DOHH2 (cell line): Measurements from ENCODE around the gene RPL10.

Source experiments
- H3F3A ChIP-seq: fragments of 200-600 bp; sonication (generic), shearing (Covaris generic); 2 replicates; pipeline ENCODE4 v1.6.0; 2016; ENCODE audit warnings: antibody characterized with exemption, mild to moderate bottlenecking; ENCODE audit not compliant: control insufficient read depth, insufficient read depth
- H3K27ac ChIP-seq: fragments of 200-600 bp; sonication (generic); 2 replicates; pipeline ENCODE4 v1.5.1; 2014; ENCODE audit warnings: low read depth, mild to moderate bottlenecking, low read length, moderate library complexity
- H3K27me3 ChIP-seq: fragments of 200-600 bp; sonication (generic); 2 replicates; pipeline ENCODE4 v1.6.1; 2014; ENCODE audit warnings: mild to moderate bottlenecking, low read length, mixed read lengths; ENCODE audit not compliant: control insufficient read depth
- H3K36me3 ChIP-seq: fragments of 200-600 bp; sonication (generic); 2 replicates; pipeline ENCODE4 v1.6.1; 2014; ENCODE audit warnings: mild to moderate bottlenecking, low read length, moderate library complexity, mixed read lengths; ENCODE audit not compliant: control insufficient read depth
- H3K4me1 ChIP-seq: fragments of 200-600 bp; sonication (generic); 2 replicates; pipeline ENCODE4 v1.6.1; 2014; ENCODE audit warnings: mild to moderate bottlenecking, low read length, mixed read lengths; ENCODE audit not compliant: control insufficient read depth
- H3K4me2 ChIP-seq: fragments of 200-600 bp; sonication (generic); 2 replicates; pipeline ENCODE4 v1.6.0; 2014; ENCODE audit warnings: mild to moderate bottlenecking, low read length, moderate library complexity
- H3K4me3 ChIP-seq: fragments of 200-600 bp; sonication (generic); 2 replicates; pipeline ENCODE4 v1.5.1; 2014; ENCODE audit warnings: mild to moderate bottlenecking, low read length, mixed read lengths
- H3K79me2 ChIP-seq: fragments of 200-600 bp; sonication (generic); 2 replicates; pipeline ENCODE4 v1.6.1; 2014; ENCODE audit warnings: mild to moderate bottlenecking, low read length, mixed read lengths; ENCODE audit not compliant: control insufficient read depth
- H3K9me2 ChIP-seq: fragments of 200-600 bp; sonication (generic); replicated peaks from 2 replicates; pipeline ENCODE4 v1.6.1; 2014; ENCODE audit warnings: mild to moderate bottlenecking, low read length, mixed read lengths; ENCODE audit not compliant: control insufficient read depth
- H3K9me3 ChIP-seq: fragments of 200-600 bp; sonication (generic); 2 replicates; pipeline ENCODE4 v1.6.1; 2014; ENCODE audit warnings: antibody characterized with exemption, low read length, mixed read lengths; ENCODE audit not compliant: control insufficient read depth, insufficient read depth
- H4K20me1 ChIP-seq: fragments of 200-600 bp; sonication (generic); 2 replicates; pipeline ENCODE4 v1.6.0; 2014; ENCODE audit warnings: low read depth, mild to moderate bottlenecking, antibody characterized with exemption, low read length, moderate library complexity; ENCODE audit not compliant: control insufficient read depth, insufficient read depth
- CTCF ChIP-seq: fragments of 200-600 bp; sonication (generic); IDR thresholded peaks from one replicate; pipeline ENCODE4 v1.5.1; 2014; ENCODE audit warnings: antibody characterized with exemption, mild to moderate bottlenecking, low read depth, low read length; ENCODE audit not compliant: poor library complexity, severe bottlenecking
- EZH2phosphoT487 ChIP-seq: fragments of 200-600 bp; sonication (generic); IDR thresholded peaks from 2 replicates; pipeline ENCODE4 v1.6.1; 2017; ENCODE audit warnings: borderline replicate concordance, mild to moderate bottlenecking, antibody characterized with exemption, low read length, moderate library complexity, mixed read lengths

RPL10 gene

GRCh38 chrX:154436374-154436982 lies 38.3 kb downstream of the RPL10 start:
- peak overlapping the region; percentile 80 for H3K4me3 ChIP-seq
- TF ChIP-seq CTCF (no peak), EZH2phosphoT487 (no peak)
- H3K79me2 ChIP-seq = peaks cover 23% of the 10 kb centered on the region
- H3F3A ChIP-seq = no peaks in the 10 kb centered on the region
- no peaks in the 10 kb centered on the region for H3K9me2 ChIP-seq
- no peaks in the 10 kb centered on the region for H3K9me3 ChIP-seq
- no peak overlapping the region for H3K27ac ChIP-seq
- H4K20me1 ChIP-seq = no peaks in the 10 kb centered on the region
- H3K27me3 ChIP-seq = no peaks in the 10 kb centered on the region
- H3K36me3 ChIP-seq = peaks cover 10% of the 10 kb centered on the region
- peaks cover 12% of the 10 kb centered on the region for H3K4me1 ChIP-seq
- peak overlapping the region; percentile 83 for H3K4me2 ChIP-seq

GRCh38 chrX:154436983-154437752 lies 39.0 kb downstream of the RPL10 start, which contains the start of gene GDI1:
Gene GDI1, plus strand, starts transcription at chrX:154437154. Its CDS starts 101 bp downstream, at chrX:154437255.
- Histone ChIP-seq H3K36me3 (peaks cover 10% of the 10 kb centered on the region), H3K27me3 (no peaks in the 10 kb centered on the region), H3K27ac (no peak within 1 kb of the TSS), H3K4me3 (peak within 1 kb of the TSS; percentile 80), H3K4me1 (peaks cover 12% of the 10 kb centered on the region), H3K9me3 (no peaks in the 10 kb centered on the region), H3K4me2 (peak within 1 kb of the TSS; percentile 83), H3K9me2 (no peaks in the 10 kb centered on the region), H4K20me1 (no peaks in the 10 kb centered on the region), H3F3A (no peaks in the 10 kb centered on the region), H3K79me2 (peaks cover 23% of the 10 kb centered on the region)
- TF ChIP-seq EZH2phosphoT487 (no peak), CTCF (no peak)

- no peaks in the 10 kb centered on the region for H3K9me2 ChIP-seq
- H3K9me3 ChIP-seq = no peaks in the 10 kb centered on the region
- TF ChIP-seq EZH2phosphoT487 = no peak
- TF ChIP-seq CTCF = no peak
- H3F3A ChIP-seq = peaks cover under 1% of the 10 kb centered on the region; the same call in 1 of the 2 replicates
- H3K27me3 ChIP-seq = no peaks in the 10 kb centered on the region
- peaks cover 13% of the 10 kb centered on the region for H3K4me1 ChIP-seq
- peak overlapping the region; percentile 83 for H3K4me2 ChIP-seq
- H3K4me3 ChIP-seq = peak overlapping the region; percentile 80
- H3K36me3 ChIP-seq = peaks cover 14% of the 10 kb centered on the region
- H3K79me2 ChIP-seq = peaks cover 23% of the 10 kb centered on the region
- no peaks in the 10 kb centered on the region for H4K20me1 ChIP-seq
- no peak overlapping the region for H3K27ac ChIP-seq
Observed at GRCh38 chrX:154437971-154438893, 40.1 kb downstream of the RPL10 start.
